Renal cortical epithelial cell (primary cell): ENCODE measurements around the gene ZNRF3. TPM values are rescaled to one million over a fixed set of nuclear protein-coding genes. Genes with fewer than 3 reads are reported as not detected.
"Not testable (repeated sequence)": the region's sequence is repeated elsewhere in the genome, so short reads cannot be mapped to it uniquely, and the experiment has no call there.

ENCODE experiments used
- DNase-seq: peaks from one replicate; pipeline ENCODE4 v3.0.0-alpha.2; 2011; ENCODE audit warnings: low read depth
- total RNA-seq: library from RNA; depleted of rRNA; stranded (reverse); fragments of >200 nt; gene quantifications from 2 replicates; pipeline ENCODE4 v1.2.3, GENCODE V29; 2014

The ZNRF3 gene
- total RNA-seq, 1 donor from 2014 or later = 26.9 TPM

GRCh38 chr22:28907311-28908008, 24.1 kb downstream of the ZNRF3 start:
- DNase-seq = peak; percentile 78

- DNase-seq = not testable (repeated sequence)
Measured at GRCh38 chr22:28908810-28909209, 25.4 kb downstream of the ZNRF3 start.

DNA sequence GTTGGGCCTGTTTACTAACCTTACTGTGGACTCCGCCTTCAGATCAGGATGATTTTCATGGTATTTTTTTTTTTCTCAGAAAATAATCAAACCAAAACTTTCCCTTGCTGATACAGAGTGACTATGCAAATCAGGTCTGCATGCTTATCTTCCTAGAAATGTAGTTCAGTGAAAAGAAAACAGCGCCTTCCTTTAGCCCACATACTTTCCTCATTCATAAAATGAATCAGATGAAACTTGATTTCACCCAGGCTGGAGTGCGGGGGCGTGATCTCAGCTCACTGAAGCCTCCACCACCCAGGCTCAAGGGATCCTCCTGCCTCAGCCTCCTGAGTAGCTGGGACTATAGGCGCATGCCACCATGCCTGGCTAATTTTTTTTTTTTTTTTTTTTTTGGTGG, 26.0 kb downstream of the ZNRF3 start:
- no peak for DNase-seq

- DNase-seq = no peak
Measured at GRCh38 chr22:28910569-28911303, 27.4 kb downstream of the ZNRF3 start.

DNA sequence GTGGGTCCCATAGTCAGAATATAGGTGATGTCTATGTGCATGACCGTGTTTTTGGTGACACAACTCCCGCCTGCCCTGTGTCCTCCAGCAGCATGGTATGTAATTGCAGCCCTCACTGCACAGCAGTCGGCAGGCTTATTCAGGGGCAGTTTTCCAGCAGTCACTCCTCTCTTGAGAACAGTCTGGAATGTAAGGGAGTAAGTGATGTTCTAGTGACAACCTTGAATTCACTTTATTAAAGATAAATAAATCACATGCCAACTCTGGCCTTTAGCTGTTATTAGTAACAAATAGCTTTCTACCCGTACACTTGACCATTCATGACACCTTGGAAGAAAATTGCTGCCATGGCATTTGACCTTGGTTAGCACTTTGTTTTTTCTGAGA, 27.9 kb downstream of the ZNRF3 start:
- no peak for DNase-seq

GRCh38 chr22:28911777-28912669, 28.7 kb downstream of the ZNRF3 start:
- DNase-seq = peak; percentile 65

GRCh38 chr22:28914201-28914600, 30.8 kb downstream of the ZNRF3 start:
- no peak for DNase-seq

GRCh38 chr22:28915969-28916368, 32.6 kb downstream of the ZNRF3 start:
- no peak for DNase-seq

GRCh38 chr22:28917747-28918549, 34.6 kb downstream of the ZNRF3 start:
- DNase-seq = peak; percentile 82

DNA sequence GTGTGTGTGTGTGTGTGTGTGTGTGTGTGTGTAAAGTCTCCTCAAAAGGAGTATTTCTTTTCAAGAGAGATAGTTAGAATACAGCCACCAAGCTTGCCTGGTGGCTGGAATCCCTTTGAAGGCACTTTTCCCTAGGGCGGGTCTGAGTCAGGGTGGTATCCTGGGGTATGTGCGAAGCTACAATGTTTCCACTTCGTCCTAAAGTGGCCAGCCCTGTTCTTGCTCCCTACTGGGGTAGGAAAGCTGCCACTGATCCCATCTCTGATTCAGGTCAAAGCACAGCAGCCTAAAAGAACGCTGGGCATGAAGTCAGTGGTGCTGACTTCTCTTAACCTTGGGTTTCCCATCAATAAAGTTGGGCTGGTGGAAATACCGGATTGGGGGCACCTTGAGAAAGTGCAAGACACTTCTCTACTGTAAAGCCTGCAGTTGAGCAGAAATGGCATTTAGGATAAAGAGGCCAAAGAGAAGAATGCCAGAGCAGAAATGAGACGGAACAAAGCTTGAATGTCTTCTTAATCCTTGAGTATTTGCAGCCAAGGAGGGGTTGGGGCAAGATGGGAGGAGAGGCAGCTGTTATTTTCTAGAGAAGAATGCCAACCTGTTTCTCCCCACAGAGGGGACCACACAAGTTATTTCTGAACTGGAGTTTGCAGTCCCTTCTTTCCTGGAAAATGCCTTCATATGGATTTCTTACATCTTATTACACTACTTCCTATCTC, 35.3 kb downstream of the ZNRF3 start:
- no peak for DNase-seq

- DNase-seq = peak; percentile 46
Measured at GRCh38 chr22:28920757-28921584, 37.6 kb downstream of the ZNRF3 start.

- no peak for DNase-seq
Measured at GRCh38 chr22:28921585-28921879, 38.2 kb downstream of the ZNRF3 start.

GRCh38 chr22:28922540-28923244, 39.3 kb downstream of the ZNRF3 start:
- no peak for DNase-seq

GRCh38 chr22:28923826-28924732, 40.7 kb downstream of the ZNRF3 start:
- no peak for DNase-seq

DNA sequence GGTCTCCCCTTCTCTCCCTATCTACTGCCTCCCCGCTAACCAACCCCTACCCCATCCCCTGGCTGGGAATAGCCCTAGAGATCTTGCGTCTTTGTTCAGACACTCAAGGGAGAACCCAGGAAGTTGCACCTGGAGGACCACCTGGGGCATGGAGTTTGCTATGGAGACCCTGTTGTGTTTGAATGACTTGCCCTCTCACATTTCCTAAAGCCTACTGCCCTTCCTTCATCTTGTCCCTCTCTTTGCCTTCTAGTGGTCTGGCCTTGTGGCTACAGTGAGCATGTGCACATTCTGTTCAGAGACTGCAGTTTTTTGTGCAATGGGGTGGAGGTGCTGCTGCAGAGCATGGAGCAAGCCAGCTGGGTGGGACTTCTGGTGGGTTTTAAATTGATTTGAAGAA, 42.5 kb downstream of the ZNRF3 start:
- DNase-seq = no peak

DNA sequence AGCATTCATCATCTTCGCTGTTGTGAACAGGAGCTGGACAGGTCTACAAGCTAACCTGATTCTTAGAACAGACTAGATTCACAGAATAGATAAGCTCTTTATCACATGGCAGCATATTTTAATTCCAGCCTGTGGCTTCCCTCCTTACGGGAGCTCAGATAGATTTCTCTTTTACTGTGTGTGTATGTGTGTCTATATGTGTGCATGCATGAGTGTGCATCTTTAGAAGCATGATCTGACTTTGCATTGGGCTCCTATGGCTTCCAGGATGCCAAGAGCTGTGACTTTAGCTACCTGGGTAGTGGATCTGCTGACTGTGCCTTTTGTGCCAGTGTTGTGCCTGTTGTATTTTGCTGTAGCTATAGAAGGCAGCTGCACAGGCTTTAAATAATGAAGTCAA, 44.3 kb downstream of the ZNRF3 start:
- no peak for DNase-seq

GRCh38 chr22:28929197-28929596, 45.8 kb downstream of the ZNRF3 start:
- no peak for DNase-seq

DNA sequence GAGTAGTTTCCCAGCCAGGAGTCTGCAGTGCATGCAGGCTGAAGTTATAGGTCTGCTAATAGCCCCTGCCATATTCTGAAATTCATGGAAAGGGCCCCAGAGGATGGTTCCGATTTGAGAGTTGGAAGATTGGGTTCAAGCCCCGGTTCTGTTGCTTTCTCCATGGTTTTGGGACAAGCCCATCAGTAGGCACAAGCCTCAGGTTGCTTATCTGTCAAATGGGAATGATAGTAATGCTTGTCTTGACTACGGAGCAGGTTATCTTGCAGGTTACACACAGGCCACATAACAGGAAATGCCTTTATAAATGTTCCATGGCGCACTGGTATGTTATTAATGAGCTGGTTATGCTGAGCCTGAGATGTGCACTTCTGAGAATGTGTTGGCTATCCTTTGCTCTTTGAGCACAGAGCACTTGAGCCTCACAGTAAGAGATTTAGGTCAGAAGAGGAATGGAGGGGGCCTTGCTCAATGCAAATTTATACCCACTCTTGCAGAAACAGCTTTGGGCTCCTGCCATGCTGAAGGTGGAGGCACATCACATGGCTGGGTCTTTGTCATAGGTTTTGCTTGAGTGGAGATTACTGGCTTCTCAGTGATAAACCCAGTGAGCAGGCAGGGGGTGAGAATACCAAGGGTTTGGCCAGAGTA, 47.1 kb downstream of the ZNRF3 start:
- DNase-seq = peak; percentile 97
